Neuronal stem cell (in vitro differentiated cells): ENCODE data around the gene HDAC3. TPM values are rescaled to one million over a fixed set of nuclear protein-coding genes. Genes with fewer than 3 reads are reported as not detected.

Source experiments
- DNase-seq: peaks from one replicate; pipeline ENCODE4 v3.0.0-alpha.2; 2013; ENCODE audit warnings: low spot score
- H2AFZ ChIP-seq: one replicate; pipeline ENCODE4 v1.6.1; 2013; ENCODE audit warnings: mild to moderate bottlenecking, low read length, inconsistent platforms
- H2AK5ac ChIP-seq: 2 replicates; pipeline ENCODE4 v1.6.1; 2013; ENCODE audit warnings: low read depth, mild to moderate bottlenecking, inconsistent platforms, low read length, moderate library complexity, mixed read lengths
- H2BK120ac ChIP-seq: 2 replicates; pipeline ENCODE4 v1.6.1; 2013; ENCODE audit warnings: low read depth, mild to moderate bottlenecking, inconsistent platforms, low read length, moderate library complexity, mixed read lengths
- H2BK12ac ChIP-seq: one replicate; pipeline ENCODE4 v1.6.1; 2013; ENCODE audit warnings: low read length, inconsistent platforms
- H2BK15ac ChIP-seq: 2 replicates; pipeline ENCODE4 v1.6.1; 2013; ENCODE audit warnings: mild to moderate bottlenecking, low read length, inconsistent platforms, mixed read lengths
- H2BK5ac ChIP-seq: one replicate; pipeline ENCODE4 v1.6.1; 2013; ENCODE audit warnings: inconsistent platforms, mild to moderate bottlenecking, low read length, moderate library complexity
- H3K14ac ChIP-seq: one replicate; pipeline ENCODE4 v1.6.1; 2013; ENCODE audit warnings: low read length, inconsistent platforms
- H3K18ac ChIP-seq: 2 replicates; pipeline ENCODE4 v1.6.1; 2013; ENCODE audit warnings: low read length, inconsistent platforms
- H3K23ac ChIP-seq: 2 replicates; pipeline ENCODE4 v1.6.1; 2013; ENCODE audit warnings: low read depth, mild to moderate bottlenecking, mixed read lengths, low read length, inconsistent platforms; ENCODE audit not compliant: poor library complexity
- H3K27ac ChIP-seq: replicated peaks from 3 replicates; pipeline ENCODE4 v1.5.1; 2013; ENCODE audit warnings: low read length, inconsistent platforms
- H3K27me3 ChIP-seq, 3 experiments: 2 replicates each; pipeline ENCODE4 v1.6.1; 2013; ENCODE audit warnings: low read length in 3 of 3, mild to moderate bottlenecking in 2 of 3, inconsistent platforms in 1 of 3, low read depth in 1 of 3, mixed read lengths in 1 of 3, moderate library complexity in 1 of 3; ENCODE audit not compliant: control insufficient read depth in 3 of 3, insufficient read depth in 3 of 3
- H3K36me3 ChIP-seq, 2 donors: replicated peaks in 1 of 2; 2 replicates each; pipeline ENCODE4 v1.6.1; 2013; ENCODE audit warnings: low read length in 2 of 2; ENCODE audit not compliant: control insufficient read depth in 2 of 2, insufficient read depth in 2 of 2
- H3K4ac ChIP-seq: 2 replicates; pipeline ENCODE4 v1.6.1; 2013; ENCODE audit warnings: inconsistent platforms, mild to moderate bottlenecking, low read length, moderate library complexity
- H3K4me1 ChIP-seq, 2 donors: 1 replicate in 1 of 2; 2 replicates in 1 of 2; pipeline ENCODE4 v1.6.1; 2013; ENCODE audit warnings: low read length in 2 of 2, low read depth in 1 of 2; ENCODE audit not compliant: control insufficient read depth in 2 of 2, insufficient read depth in 1 of 2
- H3K4me2 ChIP-seq: one replicate; pipeline ENCODE4 v1.6.1; 2013; ENCODE audit warnings: mild to moderate bottlenecking, low read length, inconsistent platforms; ENCODE audit not compliant: insufficient read depth, poor library complexity, severe bottlenecking
- H3K4me3 ChIP-seq, 2 donors: 2 replicates each; pipeline ENCODE4 v1.5.1; 2013; ENCODE audit warnings: low read length in 2 of 2, mild to moderate bottlenecking in 2 of 2, inconsistent platforms in 1 of 2, moderate library complexity in 1 of 2
- H3K79me1 ChIP-seq: one replicate; pipeline ENCODE4 v1.6.1; 2013; ENCODE audit warnings: low read depth, mild to moderate bottlenecking, inconsistent platforms, low read length, moderate library complexity
- H3K9ac ChIP-seq: one replicate; pipeline ENCODE4 v1.6.1; 2013; ENCODE audit warnings: mild to moderate bottlenecking, low read depth, low read length, inconsistent platforms; ENCODE audit not compliant: poor library complexity
- H3K9me3 ChIP-seq, 2 donors: replicated peaks in 1 of 2; 2 replicates each; pipeline versions ENCODE3 to v1.6.1; 2013; ENCODE audit warnings: low read length in 2 of 2, mild to moderate bottlenecking in 2 of 2, inconsistent platforms in 1 of 2, low read depth in 1 of 2, mixed read lengths in 1 of 2, moderate library complexity in 1 of 2; ENCODE audit not compliant: control insufficient read depth in 2 of 2, insufficient read depth in 1 of 2
- H4K8ac ChIP-seq: one replicate; pipeline ENCODE4 v1.6.1; 2013; ENCODE audit warnings: low read depth, mild to moderate bottlenecking, inconsistent platforms, low read length, moderate library complexity
- H4K91ac ChIP-seq: one replicate; pipeline ENCODE4 v1.6.1; 2013; ENCODE audit warnings: low read length, low read depth, mild to moderate bottlenecking, inconsistent platforms; ENCODE audit not compliant: poor library complexity
- WGBS, 2 donors: extraction: QIAGEN DNeasy Blood & Tissue Kit; methylation state at CpG; one replicate each; pipeline ENCODE4 v1.1.7; 2013; ENCODE audit warnings: missing lambda C conversion rate in 2 of 2, mixed read lengths in 1 of 2; ENCODE audit not compliant: insufficient read length in 2 of 2, insufficient replicate concordance in 1 of 2; ENCODE audit errors: extremely low coverage in 2 of 2; 5-methylcytosine and 5-hydroxymethylcytosine counted together
- small RNA-seq: library from polyadenylated mRNA; stranded (forward); fragments of <200 nt; extraction: miRNeasy Mini kit (QIAGEN cat#:217004); gene quantifications from one replicate; pipeline ENCODE3, GENCODE V24; 2013; ENCODE audit not compliant: insufficient read depth

HDAC3 gene

DNA sequence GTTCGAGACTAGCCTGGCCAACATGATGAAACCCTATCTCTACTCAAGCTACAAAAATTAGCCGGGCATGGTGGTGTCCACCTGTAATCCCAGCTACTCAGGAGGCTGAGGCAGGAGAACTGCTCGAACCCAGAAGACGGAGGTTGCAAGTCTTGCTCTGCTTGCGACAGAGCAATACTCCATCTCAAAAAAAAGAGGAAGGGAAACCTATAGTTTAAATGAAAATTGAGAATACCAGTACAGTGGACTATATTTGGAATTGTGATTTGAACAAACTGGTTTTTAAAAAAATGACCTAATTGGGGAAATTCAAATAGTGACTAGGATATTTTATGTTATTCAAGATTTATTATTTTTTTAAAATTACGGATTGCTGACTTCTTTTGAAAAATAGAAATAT lies 51.1 kb downstream of the HDAC3 start:
- Histone ChIP-seq H3K27ac (no peak overlapping the region), H3K23ac (no peak overlapping the region), H3K36me3 (peaks cover 19 to 80% of the 10 kb centered on the region in 2 donors), H3K4me1 (no peaks in the 10 kb centered on the region), H2BK15ac (no peak overlapping the region), H3K9me3 (no peaks in the 10 kb centered on the region), H3K4me2 (no peak overlapping the region), H3K14ac (no peak overlapping the region), H2BK120ac (no peak overlapping the region), H3K4me3 (no peak overlapping the region), H2AK5ac (no peak overlapping the region), H3K18ac (no peak overlapping the region), H2BK12ac (no peak overlapping the region), H4K8ac (no peak overlapping the region), H2BK5ac (no peak overlapping the region), H2AFZ (no peak overlapping the region), H3K27me3 (no peaks in the 10 kb centered on the region), H3K9ac (no peak overlapping the region), H3K79me1 (no peaks in the 10 kb centered on the region), H3K4ac (no peak overlapping the region), H4K91ac (no peak overlapping the region)
- WGBS, 2 donors, result no CpG with 5 or more reads among the region's 6 CpGs
- DNase-seq, result no peak

GRCh38 chr5:141574122-141574510 lies 62.5 kb downstream of the HDAC3 start:
- H2AK5ac ChIP-seq, result no peak overlapping the region
- H3K4me2 ChIP-seq, result no peak overlapping the region
- DNase-seq, result no peak
- H2BK12ac ChIP-seq, result no peak overlapping the region
- H4K91ac ChIP-seq, result no peak overlapping the region
- no peaks in the 10 kb centered on the region for H3K79me1 ChIP-seq
- H2BK15ac ChIP-seq, result no peak overlapping the region
- no CpG with 5 or more reads among the region's 2 CpGs for WGBS, 2 donors
- H3K23ac ChIP-seq, result no peak overlapping the region
- H2BK120ac ChIP-seq, result no peak overlapping the region
- no peak overlapping the region for H3K4me3 ChIP-seq
- H3K4ac ChIP-seq, result no peak overlapping the region
- no peak overlapping the region for H2AFZ ChIP-seq
- H3K27me3 ChIP-seq, result no peaks in the 10 kb centered on the region
- peaks cover 0 to 2% of the 10 kb centered on the region in 2 donors for H3K4me1 ChIP-seq
- H3K9ac ChIP-seq, result no peak overlapping the region
- peaks cover 31 to 95% of the 10 kb centered on the region in 2 donors for H3K36me3 ChIP-seq
- H3K18ac ChIP-seq, result no peak overlapping the region
- H3K9me3 ChIP-seq, result peaks cover 0 to 3% of the 10 kb centered on the region in 2 donors
- H3K14ac ChIP-seq, result no peak overlapping the region
- H2BK5ac ChIP-seq, result no peak overlapping the region
- H3K27ac ChIP-seq, result no peak overlapping the region
- peak overlapping the region; percentile 75 for H4K8ac ChIP-seq

- Histone ChIP-seq H3K9ac (no peak overlapping the region), H3K4ac (no peak overlapping the region), H3K18ac (no peak overlapping the region), H3K9me3 (peaks cover 0 to 3% of the 10 kb centered on the region in 2 donors), H3K4me2 (no peak overlapping the region), H2BK15ac (no peak overlapping the region), H2AK5ac (no peak overlapping the region), H2BK120ac (no peak overlapping the region), H2AFZ (no peak overlapping the region), H3K27ac (no peak overlapping the region), H3K36me3 (peaks cover 29 to 95% of the 10 kb centered on the region in 2 donors), H3K14ac (no peak overlapping the region), H3K4me1 (peaks cover 0 to 2% of the 10 kb centered on the region in 2 donors), H3K79me1 (no peaks in the 10 kb centered on the region), H3K23ac (no peak overlapping the region), H4K8ac (peak overlapping the region; percentile 75), H3K27me3 (no peaks in the 10 kb centered on the region), H2BK12ac (no peak overlapping the region), H4K91ac (no peak overlapping the region), H3K4me3 (no peak overlapping the region), H2BK5ac (no peak overlapping the region)
- DNase-seq, result no peak
- no CpG with 5 or more reads among the region's 4 CpGs for WGBS, 2 donors
These were observed 63.0 kb downstream of the HDAC3 start for GRCh38 chr5:141573489-141574121.

Small RNA genes lying within 50 kb of the gene (small RNA-seq; reads per million reads assigned to genes)
- gene RPS27AP10, result not detected
